Iris pigment epithelial cell (primary cell): ENCODE results near the gene AGAP1.

Experiments used
- DNase-seq: peaks from one replicate; pipeline ENCODE4 v3.0.0-alpha.2; 2011; ENCODE audit warnings: low read depth

The AGAP1 gene

DNA sequence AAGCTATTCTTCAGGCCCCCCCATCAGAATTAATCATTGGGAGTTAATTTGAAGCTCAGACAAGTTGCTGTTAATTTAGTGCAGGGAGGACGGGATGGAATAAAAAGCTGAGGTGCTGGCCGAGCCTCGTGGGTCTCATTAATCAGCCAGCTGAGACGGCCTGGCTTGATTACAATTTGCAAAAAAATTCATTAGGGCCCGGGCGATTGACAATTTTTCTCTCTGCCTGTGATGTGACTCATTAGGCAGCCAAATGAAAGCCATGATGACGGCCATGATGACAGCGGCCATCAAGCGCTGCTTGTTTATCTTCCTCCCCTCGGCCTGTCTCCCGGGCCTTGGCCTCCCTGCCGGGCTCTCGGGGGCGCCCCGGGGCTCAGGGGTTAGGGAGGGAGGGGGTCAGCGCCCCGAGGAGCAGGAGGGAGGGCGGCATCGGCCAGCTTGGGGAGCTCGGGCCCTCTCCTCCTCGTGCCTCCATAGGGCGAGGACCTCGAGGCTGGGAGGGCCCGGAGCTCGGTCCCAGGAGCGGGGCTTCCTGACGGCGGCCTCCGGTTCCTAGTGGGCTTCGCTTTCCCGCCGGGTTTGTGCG, 669.1 kb downstream of the AGAP1 start:
- DNase-seq: no peak

DNA sequence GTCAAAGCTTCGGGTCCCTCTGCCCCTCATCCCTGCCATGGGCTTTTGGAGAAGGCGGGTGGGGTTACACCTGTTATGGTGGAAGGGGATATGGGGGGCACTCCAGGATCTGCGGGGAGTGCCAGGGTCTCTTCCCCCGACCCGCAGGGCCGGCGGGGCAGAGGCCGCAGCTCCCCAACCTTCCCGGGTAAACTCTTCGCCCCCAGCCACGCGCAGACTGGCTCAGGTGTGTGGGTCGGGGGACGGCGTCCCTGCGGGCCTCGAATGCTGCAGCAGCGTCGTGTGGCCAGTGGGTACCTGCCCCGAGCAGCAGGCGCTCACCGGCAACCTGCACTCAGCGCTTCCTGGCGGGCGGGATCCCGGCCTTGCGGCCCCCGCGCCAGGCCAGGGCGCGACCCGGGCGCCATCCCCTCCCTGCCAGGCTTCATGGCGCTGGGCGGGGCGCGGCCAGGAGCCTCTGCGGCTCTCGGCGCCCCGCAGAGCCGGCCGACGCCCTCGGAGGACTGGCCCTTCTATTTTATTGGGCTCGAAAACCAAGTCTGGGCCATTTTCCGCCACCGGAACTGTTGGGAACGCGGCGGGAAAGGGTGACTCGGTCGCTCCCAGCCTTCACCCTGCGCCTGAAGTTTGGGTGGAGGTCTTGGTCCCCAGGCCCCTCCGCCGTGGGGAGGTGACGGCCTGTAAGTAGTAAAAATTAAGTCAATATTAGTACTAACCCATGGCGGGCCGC, 669.8 kb downstream of the AGAP1 start:
- DNase-seq: no peak

DNA sequence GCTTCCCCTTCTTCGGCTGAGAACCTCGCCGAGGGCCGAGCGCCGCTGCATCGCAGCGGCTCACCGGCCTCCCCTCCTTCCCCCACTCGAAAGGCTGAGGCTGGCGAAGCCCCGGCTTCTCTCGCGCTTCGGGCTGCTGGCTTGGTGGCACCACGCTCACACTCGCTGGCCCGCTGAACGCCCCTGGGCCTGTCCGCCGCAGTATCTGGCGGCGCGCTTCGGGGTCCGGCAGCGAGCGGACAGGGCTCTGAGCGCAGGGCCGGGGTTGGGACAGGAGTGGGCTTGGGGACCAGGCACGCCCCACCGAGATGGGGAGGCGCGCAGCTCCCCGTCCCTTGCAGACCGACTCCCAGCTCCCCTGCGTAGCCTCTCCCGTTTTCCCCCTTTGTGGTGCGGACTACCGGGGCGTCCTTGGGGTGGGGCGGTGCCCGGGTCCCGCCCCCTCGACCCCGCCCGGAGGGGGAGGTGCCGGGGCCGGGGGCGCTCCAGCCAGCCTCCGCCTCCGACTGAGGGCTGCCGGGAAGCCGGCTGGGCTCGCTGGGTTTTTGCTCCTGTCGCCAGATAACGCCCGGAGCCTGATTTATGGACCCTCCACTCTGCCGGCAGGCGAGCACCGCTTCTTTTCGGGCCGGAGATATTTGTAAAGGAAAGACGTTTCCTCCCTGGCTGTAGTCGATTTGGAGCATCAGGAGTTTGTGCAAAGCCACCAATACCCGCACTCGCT, 670.5 kb downstream of the AGAP1 start:
- no peak for DNase-seq

DNA sequence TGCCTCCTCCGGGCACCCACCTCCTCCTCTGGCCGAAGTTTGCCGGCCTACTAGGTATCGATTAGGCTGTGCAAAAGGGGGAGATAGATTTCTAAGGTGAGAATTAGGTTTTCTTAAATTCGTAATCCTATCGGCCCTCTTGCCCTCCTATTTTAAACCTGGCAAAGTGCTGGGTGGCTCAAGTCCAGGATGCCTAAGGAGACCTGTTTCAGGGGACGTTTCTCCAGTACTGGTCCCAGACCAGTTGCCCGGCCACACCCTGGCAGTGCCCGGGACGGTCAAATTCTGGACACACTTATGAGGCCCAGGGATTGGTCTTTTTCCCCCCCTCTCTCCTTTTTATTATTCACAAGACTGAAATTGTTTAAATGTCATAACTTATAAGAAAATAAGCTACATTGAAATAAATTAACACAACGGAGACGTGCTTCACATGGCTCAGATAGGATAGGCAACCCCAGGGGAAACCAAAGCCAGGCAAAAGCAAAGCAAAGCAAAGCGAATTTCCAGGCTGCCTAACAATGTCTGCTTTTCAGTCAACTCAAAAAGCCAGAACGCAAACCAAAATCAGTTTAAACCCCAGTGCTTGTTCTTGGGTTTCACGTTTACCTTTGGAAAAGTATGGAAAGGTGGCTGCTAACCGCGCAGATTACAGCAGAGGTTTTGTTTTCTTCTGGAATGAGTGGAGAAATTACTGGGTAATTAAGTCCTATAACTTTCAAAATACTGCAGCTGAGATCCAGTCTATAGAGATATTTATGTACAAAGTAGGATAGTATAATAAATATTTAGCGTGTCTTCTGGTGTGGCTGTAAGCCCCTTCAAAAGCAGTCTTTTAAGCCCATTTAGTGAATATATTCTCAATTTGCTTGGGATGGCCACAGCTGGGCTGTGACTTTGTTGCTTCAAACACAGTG, 671.3 kb downstream of the AGAP1 start:
- DNase-seq: no peak

DNA sequence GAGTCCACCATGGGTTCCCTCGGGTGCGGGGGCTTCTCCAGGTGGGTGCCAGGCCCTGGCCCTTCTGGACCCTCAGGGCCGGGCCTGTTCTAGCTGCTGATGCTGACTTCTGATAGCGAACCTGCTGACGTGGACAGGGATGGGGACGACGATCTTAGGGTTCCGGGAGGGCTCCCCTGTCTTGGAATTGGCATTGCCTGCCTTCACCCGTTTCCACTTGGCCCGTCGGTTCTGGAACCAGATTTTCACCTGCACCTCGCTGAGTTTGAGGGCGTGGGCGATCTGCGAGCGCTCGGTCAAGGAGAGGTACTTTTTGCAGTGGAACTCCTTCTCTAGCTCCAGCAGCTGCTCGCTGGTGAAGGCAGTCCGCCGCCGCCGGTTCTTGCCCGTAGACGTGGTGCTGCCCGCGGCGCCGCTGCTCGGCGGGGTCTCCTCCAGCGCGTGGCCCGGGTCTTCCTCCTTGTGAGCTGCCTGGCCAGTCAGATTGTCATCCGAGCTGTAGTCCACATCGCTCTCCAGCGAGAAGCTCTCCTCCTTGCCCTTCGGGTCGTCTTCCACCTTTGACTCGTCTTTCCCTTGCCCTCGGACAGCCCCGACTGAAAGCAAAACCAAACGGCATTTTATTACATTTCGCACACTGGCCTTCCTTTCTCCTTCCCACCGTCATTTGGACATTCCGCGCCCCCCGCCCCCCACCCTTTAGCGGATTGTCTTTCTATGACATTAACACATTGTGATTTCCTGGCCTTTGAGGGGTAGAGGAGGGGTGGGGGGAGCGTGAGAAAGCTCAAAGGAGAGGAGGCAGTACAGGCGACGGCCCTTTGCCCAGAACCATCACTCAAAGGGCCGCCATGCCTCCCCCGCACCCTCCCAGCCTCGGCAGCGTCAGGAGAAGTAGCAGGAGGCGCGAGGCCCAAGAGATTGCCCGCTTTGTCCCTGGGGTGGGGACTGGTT, 672.3 kb downstream of the AGAP1 start:
- no peak for DNase-seq

DNA sequence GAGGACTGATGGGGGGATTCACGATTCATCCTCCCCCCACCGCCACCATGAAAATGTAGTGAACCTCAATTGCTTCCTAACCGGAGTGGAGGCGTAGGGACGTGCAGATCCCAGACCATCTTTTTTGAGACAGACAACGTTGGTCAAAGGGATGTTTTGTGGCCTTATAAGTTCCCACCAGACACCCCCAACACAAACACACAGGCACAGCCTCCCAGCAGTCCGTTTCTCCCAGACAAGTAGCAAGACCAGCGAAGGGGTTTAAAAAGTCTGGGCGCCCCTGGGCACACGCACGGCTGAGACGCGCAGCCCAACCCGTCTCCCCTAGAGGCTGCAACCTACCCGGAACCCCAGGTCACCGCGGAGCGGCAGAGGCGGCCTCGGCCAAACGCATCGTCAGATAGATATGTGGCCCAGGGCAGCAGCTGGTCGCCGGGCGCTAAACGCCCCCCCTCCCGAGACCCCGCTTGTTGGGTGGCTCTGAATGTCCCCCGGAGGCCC, 673.0 kb downstream of the AGAP1 start:
- DNase-seq: no peak

DNA sequence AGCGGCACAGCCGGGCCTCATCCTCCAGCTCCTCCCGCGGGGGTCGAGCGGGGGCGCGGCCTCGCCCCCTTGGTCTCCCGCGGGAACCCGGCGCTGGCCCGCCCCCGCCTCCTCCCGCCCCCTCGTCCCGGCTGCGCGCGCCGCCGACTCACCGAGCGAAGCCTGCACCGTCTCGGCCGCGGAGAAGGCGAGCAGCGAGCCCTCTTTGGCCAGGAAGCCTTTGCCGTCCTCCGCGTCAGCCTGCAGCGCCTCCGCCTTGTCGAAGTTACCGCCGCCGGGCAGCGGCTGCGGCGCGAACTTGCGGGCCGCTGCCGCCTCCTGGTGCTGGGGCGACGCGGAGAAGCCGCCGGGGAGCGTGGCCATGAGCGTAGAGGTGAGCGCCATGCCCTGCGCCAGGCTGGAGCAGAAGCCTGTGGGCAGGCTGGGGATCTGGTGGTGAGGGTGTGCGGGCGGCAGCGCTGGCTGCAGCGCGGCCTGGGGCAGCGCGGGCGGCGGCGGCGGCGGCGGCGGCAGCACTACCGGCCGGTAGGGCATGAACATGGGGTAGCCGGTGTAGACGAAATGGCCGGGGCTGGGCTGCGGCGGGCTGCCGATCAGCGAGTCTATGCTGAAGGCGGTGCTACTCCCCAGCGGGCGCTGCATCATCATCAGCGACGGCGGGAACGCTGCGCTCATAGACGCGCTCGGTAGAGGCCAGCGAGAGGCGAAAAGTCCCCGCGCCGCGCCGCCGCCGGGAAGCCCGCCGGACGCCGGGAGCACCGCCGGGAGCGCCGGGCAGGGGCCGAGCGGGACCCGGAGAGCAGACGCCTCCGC, 673.7 kb downstream of the AGAP1 start:
- DNase-seq: peak; percentile 62

DNA sequence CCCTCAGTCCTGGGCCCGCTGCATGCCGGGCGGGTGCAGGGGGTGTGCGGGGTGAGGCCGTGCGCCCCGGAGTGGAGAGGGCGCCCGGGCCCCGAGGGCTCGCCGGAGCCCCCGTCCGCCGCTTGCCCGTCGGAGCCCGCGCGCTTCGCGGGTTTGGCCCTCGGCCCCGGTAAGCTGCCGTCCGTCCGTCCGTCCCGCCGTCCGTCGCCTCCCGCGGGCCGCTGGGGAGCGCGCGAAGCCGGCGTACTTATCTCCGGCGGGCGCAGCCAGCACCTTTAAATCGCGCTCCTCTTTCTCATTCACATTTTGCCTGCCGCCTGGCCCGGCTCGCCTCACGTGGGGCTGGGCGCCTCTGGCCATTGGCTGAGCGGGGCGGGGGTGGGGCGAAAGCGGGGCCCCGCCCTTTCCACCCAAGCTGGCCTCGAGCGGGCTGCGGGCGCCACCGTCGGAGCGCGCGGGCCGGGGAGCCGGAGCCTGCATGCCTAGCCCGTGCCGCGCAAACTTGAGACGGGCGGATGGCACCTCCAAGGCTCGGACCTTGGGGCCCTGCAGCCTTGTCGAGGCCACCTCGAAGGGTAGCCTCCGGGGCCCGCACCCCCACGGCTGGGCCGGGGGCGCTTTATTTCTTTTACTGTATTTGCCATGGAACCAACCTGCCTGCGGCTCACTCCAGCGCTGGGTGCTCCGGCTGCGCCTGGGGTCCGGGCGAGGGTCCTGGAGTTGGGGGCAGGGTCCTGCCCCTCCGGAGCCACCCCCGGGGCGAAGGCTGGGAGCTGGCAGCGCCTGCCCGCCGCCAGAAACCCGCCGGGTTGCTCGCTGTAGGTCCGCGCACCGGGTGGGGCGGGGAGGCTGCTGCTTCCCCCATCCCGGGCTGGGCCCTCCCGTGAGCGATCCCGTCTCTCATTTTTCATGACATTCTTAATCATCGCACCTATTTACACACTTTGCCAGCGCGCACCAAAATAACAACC, 674.6 kb downstream of the AGAP1 start, which contains the start of gene GBX2:
TSS of gene GBX2 (minus strand) at position 277 of the 971 bp plus-strand sequence. CDS start 415 bp downstream, outside the sequence.
- DNase-seq: peak; percentile 41

DNA sequence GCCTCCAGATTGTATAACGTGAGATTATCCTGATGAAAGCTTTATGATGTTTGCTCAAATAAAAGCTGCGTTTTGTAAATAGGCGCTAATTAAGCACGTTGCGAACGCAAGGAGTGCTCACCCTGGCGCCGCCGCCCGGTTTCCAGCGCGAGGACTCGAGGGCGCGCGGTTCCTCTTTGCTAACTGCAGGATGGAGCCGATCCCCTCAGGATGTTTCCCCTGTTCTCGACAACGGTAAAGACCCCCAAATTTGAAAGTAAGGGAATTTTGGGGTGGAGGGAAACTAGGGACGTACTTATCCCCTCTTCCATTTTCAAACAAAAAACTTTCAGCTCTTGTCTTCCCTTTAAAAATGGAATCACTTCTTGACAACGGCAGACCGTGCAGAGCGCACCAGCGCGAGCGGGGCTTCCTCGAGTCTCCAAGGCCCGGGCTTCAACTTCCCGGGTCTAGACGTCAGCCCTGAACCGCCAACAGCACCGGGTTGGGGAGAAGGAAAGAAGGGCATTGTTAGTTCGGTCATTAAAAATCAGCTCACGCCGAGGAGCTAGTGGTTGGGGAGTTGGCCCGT, 675.4 kb downstream of the AGAP1 start:
- no peak for DNase-seq

DNA sequence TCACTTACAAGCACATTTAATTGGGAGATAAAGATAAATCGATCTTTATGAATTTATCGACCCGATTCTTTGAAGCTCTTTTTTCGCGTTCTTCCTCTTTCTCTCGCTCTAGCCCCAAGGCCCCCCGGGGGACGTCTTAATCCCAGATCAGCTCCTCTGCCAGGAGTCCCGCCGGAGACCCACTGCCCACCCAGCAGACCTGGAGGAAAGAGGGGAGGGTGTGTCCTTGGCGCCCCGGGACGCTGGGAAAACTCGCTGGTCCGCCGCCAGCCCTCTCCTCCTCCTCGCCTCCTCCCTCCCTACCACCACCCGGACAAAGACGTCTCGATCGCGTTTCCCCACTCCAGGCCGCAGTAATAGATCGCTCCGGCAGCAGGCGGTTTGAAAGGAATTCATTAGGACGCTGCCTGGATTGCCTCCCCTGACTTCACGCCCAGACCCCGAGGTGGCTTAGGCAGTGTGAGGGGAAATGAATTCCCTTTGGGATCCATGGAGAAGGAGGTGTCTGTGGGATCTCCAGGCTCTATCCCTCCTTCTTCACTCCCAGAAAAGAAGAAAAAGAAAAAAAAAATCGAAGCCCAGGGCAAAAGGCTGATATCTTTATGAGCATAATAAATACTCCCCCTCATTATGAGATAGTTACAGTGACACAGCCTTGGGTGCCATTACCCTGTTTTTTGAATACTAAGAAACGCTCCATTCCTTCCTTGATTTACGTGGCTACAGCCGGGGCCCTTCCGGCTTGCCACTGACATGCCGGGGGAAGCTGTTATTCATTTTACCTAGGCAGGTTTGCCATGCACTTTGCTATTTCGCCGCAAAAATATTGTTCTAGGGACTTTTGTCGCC, 676.1 kb downstream of the AGAP1 start:
- DNase-seq: no peak

DNA sequence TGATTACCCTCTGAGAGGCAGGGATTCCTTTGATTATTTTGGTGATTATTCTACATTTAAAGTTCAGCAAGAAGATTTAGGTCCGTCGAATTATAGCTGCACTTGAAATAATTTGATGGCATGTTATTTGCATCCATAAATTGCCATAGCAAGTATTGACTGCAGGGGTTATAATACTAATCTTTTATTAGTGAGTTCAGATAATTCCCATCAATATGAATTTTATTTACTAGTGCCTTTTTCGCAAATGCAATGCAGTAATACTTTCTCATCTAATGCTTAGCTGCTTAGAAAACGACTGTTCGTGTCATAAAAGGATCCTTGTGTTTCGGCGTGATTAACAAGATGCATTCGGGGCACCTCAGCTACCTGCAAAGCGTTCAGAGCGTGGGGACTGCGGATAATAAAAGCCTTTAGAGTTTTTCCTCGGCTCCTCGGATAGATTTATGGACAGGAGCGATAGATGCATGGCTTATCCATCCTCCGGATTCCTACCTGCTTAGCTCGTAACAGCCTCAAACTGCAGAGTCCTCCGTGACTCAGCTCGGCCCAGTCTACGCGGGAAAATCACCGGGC, 676.8 kb downstream of the AGAP1 start:
- DNase-seq: no peak

DNA sequence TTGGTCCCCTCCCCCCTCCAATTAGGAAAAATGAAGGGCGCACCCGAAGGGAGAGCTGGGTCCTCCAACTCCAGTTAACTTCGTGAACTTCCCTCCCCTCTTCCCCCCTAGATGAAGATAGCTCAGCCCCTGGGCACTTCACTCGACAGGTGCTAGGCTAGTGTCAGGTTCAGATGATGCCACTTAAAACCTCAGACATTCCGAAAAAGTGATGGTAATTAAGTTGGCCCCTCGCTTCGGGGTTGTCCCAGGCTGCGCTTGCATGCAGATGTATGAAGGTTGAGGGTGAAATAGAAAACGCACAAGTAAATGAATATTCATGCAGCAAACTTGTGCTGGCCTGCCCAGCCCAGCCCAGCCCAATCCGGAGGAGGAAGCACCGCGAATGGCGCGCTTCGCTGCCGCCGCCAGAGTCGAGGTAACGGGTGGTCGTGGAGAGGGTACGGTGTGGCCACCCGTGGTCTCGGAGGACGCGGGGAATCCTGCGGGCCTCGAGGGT, 677.4 kb downstream of the AGAP1 start:
- DNase-seq: no peak

DNA sequence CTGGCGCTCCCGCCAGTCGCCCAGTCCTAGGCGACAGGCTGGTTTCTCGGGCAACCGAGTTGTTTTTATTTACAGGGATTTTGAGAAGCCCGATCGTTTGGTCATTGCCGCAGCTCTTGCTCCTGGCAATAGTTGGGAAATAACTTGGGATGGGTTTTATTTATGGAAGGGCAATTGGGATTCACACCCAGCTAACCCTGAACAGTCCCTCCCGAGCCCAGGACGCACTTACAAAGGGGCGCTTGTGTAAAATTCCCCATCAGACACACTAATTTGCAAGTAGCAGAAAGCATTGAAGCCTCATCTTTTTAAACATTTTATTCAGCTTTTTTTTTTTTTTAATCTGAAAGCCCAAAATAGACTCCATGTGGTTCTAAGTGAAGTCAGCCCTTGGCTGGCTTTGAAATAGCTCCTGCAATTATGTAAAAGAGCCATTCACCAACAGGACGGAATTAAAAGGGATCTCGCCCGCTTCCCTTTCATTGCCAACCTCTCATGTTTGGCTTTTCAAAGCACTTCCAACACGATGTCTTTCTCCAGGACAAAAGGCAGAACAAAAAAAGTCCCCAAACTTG, 677.9 kb downstream of the AGAP1 start:
- no peak for DNase-seq

DNA sequence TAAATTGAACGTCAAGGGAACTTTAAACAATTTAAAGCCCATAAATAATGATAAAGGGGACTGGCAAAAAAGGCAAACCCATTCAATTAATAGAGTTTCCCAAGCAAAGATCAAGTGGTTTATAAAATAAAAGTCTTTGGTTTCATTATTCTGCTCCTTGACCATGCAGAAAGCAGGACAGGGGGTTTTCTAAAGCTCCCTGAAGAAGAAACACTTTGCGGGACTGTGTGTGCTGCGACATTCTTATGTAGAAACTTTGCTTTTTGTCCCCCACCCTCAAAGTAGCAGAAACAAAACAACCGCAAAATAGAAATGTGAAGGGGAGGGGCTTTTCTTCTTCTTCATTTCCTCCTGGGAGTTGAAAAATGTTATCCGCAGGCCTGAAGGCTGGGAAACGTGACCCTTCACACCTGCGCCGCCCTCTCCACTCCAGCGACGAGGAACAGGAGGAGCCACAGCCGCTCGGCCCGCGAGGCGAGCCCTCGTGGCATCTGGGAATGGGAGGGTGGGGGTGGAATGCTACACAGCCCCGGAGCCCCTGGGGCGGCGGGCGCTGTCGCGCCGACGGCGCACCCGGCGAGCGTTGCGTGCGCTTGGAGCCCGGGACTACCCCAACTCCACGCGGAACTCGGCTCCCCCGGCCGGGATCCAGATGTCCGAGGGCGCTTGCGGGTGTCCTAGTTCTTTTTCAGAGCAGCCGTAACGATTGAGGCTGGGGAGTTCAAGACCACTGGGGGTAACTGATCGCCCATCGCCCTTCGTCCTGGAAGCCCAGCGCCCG, 678.6 kb downstream of the AGAP1 start:
- DNase-seq: no peak

DNA sequence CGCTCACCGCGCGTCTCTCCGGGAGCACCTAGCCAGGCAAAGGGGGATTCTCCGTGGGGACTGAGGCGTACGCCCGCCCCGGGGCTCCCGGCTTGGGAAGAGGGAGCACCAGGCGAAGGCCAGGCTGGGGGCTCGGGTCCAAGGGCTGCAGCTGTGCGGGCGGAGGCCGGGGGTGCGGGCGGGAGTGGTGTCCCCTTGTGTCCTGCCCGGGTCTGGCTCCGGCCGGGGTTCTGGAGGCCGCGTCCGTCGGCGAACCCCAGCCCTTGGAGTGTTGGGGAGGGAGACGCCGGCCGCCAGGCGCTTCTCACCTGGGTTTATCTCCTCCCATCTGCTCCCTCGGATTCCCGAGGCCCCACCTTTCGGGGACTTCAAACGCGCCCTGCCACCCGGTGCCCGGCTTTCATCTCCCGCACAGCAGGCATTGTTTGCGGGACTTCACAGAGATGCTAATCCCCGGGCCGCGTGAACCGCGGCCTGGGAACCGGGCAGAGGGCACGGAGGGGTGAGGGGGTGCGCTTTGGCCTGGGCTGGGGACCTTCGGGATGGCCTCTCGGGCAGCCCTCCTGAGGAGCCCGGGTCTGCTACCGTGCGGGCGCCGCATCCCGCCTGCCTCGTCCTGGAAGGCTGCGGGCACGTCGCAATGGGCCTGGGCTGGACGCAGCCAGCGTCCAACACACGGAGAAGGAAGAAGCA, 679.3 kb downstream of the AGAP1 start:
- no peak for DNase-seq
